ENCODE measurements around the gene TAT.

- TF ChIP-seq NR3C1 (CRISPR knock-in tag; conservative IDR thresholded peaks at IDR 0.05; ENCODE audit: low read depth): no peak
- TF ChIP-seq, protein P1, sequence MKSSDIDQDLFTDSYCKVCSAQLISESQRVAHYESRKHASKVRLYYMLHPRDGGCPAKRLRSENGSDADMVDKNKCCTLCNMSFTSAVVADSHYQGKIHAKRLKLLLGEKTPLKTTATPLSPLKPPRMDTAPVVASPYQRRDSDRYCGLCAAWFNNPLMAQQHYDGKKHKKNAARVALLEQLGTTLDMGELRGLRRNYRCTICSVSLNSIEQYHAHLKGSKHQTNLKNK (CRISPR knock-in tag; IDR thresholded peaks at IDR 0.05): no peak
- TF ChIP-seq ZNF121 (CRISPR knock-in tag; IDR thresholded peaks at IDR 0.05): no peak
- TF ChIP-seq, protein P2, sequence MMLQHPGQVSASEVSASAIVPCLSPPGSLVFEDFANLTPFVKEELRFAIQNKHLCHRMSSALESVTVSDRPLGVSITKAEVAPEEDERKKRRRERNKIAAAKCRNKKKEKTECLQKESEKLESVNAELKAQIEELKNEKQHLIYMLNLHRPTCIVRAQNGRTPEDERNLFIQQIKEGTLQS (CRISPR knock-in tag; conservative IDR thresholded peaks at IDR 0.05): no peak
Measured at GRCh38 chr16:71528863-71529262, 48.0 kb downstream of the TAT start.
